NCI-H748 (cell line): ENCODE results near the gene MX2.

Experiments
- DNase-seq: peaks from one replicate; lab custom pipeline; 2025; ENCODE audit not compliant: unreplicated experiment; lab: John Stamatoyannopoulos, UW

The MX2 gene

DNA sequence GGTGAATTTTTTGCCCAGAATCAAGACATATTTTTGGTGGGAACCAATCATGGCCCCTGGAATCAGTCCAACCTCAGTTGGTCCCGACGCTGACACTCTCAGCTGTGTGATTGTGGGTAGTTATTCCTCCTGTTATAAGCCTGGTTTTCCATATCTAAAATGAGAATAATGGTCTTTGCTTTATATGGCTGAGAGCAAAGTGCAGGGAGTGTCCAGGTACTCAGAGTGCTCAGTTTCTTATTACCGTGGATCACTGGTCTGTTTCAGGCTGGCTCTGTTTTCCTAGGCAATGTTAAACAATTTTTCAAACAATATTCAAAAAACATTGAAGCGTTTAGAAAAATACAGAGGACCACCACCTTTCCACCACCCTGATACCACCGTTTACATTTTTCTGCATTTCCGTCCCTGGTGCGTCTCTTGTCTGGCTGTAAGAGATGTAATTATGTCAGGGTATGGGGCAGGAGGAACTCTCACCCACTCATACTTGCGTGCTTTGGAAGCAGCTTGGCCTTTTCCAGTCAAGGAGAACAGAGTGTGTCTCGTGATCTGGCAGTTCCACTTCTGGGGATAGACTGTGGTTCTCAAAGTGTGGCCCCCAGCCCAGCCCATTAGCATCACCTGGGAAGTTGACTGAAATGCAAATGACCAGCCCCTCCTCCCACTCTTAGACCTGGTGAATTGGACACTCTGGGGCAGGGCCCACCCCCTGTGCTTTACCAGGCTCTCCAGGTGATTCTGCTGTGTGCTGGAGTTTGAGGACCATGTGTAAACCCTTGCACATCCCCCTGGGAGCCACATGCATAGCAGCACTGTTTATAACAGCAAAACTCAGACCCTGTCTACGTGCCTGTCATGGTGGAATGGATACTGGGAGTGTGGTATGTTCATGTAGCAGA, 71.0 kb downstream of the MX2 start:
- no peak for DNase-seq

DNA sequence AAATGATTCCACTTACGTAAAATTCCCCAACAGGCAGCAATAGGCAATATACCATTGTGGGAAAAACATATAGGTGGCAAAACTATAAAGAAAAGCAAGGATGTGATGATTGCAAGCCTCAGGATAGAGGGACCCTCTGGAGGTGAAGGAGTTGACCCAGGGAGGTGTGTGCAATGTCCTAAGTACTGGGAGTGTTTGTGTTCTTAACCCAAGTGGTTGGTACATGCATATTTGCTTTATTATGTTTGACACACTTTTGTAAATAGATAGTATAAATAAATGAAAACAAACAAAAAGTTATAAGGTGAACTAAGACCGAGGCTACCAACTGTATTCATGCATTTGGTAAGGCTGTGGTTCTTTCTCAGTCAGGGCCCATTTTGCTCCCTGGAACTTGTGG, 71.7 kb downstream of the MX2 start:
- no peak for DNase-seq

DNA sequence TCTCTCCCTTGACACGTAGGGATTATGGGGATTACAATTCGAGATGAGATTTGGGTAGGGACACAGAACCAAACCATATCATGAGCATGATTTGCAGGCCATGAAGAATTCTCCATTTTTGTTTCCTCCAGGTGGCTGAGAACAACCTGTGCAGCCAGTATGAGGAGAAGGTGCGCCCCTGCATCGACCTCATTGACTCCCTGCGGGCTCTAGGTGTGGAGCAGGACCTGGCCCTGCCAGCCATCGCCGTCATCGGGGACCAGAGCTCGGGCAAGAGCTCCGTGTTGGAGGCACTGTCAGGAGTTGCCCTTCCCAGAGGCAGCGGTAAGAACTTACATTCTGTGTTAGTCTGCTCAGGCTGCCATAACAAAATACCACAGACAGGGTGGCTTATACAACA, 73.9 kb downstream of the MX2 start:
- no peak for DNase-seq

GRCh38 chr21:41437729-41438128, 75.9 kb downstream of the MX2 start:
- no peak for DNase-seq

GRCh38 chr21:41438425-41439113, 76.7 kb downstream of the MX2 start:
- DNase-seq, result no peak

DNA sequence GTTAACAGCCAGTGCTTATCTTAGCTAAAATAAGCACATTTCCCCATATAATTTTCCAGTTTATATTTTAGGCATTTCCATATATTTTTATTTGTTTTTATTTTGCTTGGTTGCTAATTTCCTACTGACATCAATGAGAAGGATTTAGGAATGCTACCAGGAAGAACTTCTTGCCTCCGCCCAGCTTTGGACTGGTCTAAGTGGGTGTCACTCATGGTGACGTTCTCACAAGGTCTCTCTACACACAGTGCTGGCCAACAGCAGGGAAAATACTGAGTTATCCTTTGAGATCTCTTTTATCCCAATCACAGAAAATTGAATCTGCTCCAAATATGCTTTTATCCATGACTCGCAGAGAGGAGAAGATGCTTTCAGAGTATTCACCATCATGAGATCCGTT, 77.4 kb downstream of the MX2 start:
- DNase-seq, result no peak

DNA sequence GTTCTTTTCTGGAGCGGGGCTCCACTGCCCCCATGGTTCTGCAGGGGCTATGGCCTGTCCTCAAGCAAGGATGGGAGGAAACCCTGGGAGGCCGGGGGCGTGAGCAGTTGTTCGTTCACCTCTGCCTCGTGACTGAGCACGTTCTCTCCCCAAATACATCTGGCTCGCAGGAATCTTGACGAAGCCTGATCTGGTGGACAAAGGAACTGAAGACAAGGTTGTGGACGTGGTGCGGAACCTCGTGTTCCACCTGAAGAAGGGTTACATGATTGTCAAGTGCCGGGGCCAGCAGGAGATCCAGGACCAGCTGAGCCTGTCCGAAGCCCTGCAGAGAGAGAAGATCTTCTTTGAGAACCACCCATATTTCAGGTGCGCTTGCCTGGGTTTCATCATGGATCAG, 79.7 kb downstream of the MX2 start:
- DNase-seq, result no peak

GRCh38 chr21:41442481-41443186, 80.8 kb downstream of the MX2 start:
- no peak for DNase-seq

DNA sequence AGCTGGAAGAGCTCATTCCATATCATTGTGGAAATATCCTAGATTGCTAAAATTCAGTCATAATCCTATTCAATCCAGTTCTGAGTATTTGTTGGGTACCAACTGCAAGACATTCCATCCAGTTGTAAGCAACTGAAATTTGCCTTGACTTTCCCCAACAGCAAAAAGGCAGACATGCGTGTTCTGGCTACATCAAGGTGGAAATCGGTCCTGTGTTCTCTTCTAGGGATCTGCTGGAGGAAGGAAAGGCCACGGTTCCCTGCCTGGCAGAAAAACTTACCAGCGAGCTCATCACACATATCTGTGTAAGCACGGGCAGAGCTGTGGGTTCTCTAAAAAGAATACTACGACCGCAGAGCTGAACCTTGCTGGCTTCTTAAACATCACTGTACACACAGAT, 81.7 kb downstream of the MX2 start:
- no peak for DNase-seq

- DNase-seq, result no peak
These were observed 83.1 kb downstream of the MX2 start for GRCh38 chr21:41444703-41445464.

DNA sequence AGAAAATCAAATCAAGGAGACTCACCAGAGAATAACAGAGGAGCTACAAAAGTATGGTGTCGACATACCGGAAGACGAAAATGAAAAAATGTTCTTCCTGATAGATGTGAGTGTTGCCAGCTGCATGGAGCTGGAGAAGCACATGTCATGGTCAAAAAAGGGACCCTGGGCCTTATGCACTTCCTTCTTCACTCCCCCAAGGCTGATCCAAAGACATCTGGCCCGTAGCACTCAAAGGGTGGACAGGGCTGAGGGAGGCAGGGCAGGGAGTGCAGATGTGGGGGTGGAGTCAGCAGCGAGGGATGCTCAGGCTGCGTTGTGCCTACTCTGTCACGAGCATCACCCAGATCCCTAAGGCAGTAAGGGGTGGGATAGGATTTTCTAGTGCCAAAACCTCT, 83.6 kb downstream of the MX2 start:
- no peak for DNase-seq

DNA sequence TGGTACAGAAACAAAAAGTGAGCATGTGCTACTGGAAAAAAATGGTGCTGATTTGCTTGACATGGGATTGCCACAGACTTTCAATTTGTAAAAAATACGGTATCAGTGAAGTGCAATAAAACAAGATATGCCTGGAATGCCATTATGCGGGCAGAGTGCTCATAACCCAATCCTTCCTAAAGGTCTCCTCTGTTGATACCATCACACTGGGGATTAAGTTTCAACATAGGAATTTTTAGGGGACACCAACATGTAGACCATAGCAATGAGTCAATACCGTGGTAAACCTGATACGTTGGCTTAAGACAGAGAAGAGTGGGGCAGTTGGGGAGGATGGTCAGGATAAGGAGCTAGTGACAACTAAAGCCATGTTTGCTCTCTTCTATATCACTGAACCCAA, 84.8 kb downstream of the MX2 start:
- no peak for DNase-seq

DNA sequence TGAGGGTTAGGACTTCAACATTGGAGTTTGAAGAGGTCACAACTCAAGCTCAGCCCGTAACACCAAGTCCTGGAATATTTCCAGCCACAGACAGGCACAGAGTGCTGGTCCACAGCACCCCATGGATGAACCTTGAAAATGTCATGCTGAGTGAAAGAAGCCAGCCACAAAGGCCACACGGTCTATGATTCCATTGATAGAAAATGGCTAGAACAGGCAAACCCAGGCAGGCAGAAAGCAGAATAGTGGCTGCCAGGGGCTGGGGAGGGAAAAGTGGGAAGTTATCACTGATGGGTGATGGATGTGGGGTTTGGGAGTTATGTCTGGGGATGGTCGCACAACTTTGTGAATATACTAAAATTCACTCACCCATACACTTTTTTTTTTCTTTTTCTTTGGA, 85.5 kb downstream of the MX2 start:
- DNase-seq, result no peak

GRCh38 chr21:41449613-41450012, 87.8 kb downstream of the MX2 start:
- no peak for DNase-seq

- DNase-seq, result no peak
These were observed 90.2 kb downstream of the MX2 start for GRCh38 chr21:41451753-41452676.

- DNase-seq, result no peak
These were observed 91.4 kb downstream of the MX2 start for GRCh38 chr21:41453198-41453597.

- DNase-seq, result no peak
These were observed 91.9 kb downstream of the MX2 start for GRCh38 chr21:41453761-41454160.

GRCh38 chr21:41458121-41458520, 96.3 kb downstream of the MX2 start:
- DNase-seq, result no peak

DNA sequence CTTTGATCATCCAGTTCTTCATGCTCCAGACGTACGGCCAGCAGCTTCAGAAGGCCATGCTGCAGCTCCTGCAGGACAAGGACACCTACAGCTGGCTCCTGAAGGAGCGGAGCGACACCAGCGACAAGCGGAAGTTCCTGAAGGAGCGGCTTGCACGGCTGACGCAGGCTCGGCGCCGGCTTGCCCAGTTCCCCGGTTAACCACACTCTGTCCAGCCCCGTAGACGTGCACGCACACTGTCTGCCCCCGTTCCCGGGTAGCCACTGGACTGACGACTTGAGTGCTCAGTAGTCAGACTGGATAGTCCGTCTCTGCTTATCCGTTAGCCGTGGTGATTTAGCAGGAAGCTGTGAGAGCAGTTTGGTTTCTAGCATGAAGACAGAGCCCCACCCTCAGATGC, 96.7 kb downstream of the MX2 start:
- no peak for DNase-seq
